Uterus (tissue), 2 donors: ENCODE data around the gene CFDP1.

ENCODE experiments used
- POLR2A ChIP-seq, 2 donors: fragments of 450-650 bp; IDR thresholded peaks; one replicate each; pipeline ENCODE4 v1.6.1; 2016; ENCODE audit warnings: antibody characterized with exemption in 2 of 2, mild to moderate bottlenecking in 1 of 2, moderate library complexity in 1 of 2
- TF ChIP-seq, protein P1 (sequence below), 4 experiments: fragments of 200-600 bp in 2 of 4; fragments of 450-650 bp in 2 of 4; sonication (generic) in 2 of 4; IDR thresholded peaks; one replicate each; pipeline ENCODE4 v1.5.1; 2016 to 2019; ENCODE audit warnings: antibody characterized with exemption in 4 of 4, mild to moderate bottlenecking in 2 of 4, moderate library complexity in 1 of 4

DNA sequence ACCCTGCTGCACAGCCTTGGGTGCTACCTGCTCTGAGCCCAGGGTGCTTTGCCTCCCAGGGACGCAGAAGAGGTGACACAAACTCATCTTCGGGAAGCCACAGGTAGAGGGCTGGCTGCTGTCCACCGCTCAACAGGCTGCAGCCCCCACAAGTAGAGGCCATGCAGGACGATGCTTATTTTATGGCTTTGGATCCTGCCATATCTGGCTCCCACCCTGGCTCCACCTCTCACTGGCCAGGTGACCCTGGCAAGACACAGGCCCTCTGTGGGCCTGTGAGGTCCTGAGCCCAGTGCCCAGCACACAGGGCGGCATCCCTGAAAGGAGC lies 170.5 kb downstream of the CFDP1 start:
- TF ChIP-seq, protein P1, sequence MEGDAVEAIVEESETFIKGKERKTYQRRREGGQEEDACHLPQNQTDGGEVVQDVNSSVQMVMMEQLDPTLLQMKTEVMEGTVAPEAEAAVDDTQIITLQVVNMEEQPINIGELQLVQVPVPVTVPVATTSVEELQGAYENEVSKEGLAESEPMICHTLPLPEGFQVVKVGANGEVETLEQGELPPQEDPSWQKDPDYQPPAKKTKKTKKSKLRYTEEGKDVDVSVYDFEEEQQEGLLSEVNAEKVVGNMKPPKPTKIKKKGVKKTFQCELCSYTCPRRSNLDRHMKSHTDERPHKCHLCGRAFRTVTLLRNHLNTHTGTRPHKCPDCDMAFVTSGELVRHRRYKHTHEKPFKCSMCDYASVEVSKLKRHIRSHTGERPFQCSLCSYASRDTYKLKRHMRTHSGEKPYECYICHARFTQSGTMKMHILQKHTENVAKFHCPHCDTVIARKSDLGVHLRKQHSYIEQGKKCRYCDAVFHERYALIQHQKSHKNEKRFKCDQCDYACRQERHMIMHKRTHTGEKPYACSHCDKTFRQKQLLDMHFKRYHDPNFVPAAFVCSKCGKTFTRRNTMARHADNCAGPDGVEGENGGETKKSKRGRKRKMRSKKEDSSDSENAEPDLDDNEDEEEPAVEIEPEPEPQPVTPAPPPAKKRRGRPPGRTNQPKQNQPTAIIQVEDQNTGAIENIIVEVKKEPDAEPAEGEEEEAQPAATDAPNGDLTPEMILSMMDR (IDR thresholded peaks at IDR 0.05), result no peak
- TF ChIP-seq POLR2A (IDR thresholded peaks at IDR 0.05), result no peak
